ENCODE measurements around the gene EZH2. TPM values are rescaled to one million over a fixed set of nuclear protein-coding genes. Genes with fewer than 3 reads are reported as not detected.

EZH2 gene
- total RNA-seq, 2 experiments from 2014 or later, result 45.5 to 72.2 TPM

- H3K4me2 ChIP-seq (ENCODE audit: low read length), result no peak overlapping the region
- BruUV-seq (replicated peaks), result no TSS peak
Observed at GRCh38 chr7:148894591-148894990, 10.5 kb upstream of the EZH2 start.

GRCh38 chr7:148893071-148893470 is 9.0 kb upstream of the EZH2 start:
- BruUV-seq (replicated peaks), result no TSS peak

More at GRCh38 chr7:148894591-148894990, 10.5 kb upstream of the EZH2 start:
- H4K20me1 ChIP-seq (ENCODE audit: insufficient read depth, low read length), result no peaks in the 10 kb centered on the region
- no peak overlapping the region for H3K27ac ChIP-seq (ENCODE audit: low read depth, low read length, poor library complexity, severe bottlenecking)
- H2AFZ ChIP-seq (ENCODE audit: low read length), result no peak overlapping the region
- intact Hi-C loops (cut with micrococcal nuclease; ENCODE audit: unreplicated experiment), result no loop called here
- DNase-seq (ENCODE audit: low spot score), result no peak
- H3K4me1 ChIP-seq (ENCODE audit: insufficient read depth, low read length, poor library complexity, severe bottlenecking), result no peaks in the 10 kb centered on the region
- no peaks in the 10 kb centered on the region for H3K79me2 ChIP-seq (ENCODE audit: insufficient read depth, low read depth, low read length)
- H3K4me3 ChIP-seq (ENCODE audit: low read depth, low read length, poor library complexity, severe bottlenecking), result no peak overlapping the region
- POLR2A ChIA-PET, result no interaction called here
- TF ChIP-seq EZH2phosphoT487 (IDR thresholded peaks at IDR 0.05; ENCODE audit: borderline replicate concordance, low read depth, low read length) (no peak), CTCF (conservative IDR thresholded peaks at IDR 0.05; ENCODE audit: low read length) (no peak)
- H3K36me3 ChIP-seq (ENCODE audit: insufficient read depth, low read length), result no peaks in the 10 kb centered on the region
- H3K9me3 ChIP-seq (ENCODE audit: low read length), result no peaks in the 10 kb centered on the region
- H3K9me2 ChIP-seq (ENCODE audit: insufficient read depth, low read length), result no peaks in the 10 kb centered on the region
- CTCF ChIA-PET (ENCODE audit: unreplicated experiment), result no interaction called here

More at GRCh38 chr7:148893071-148893470, 9.0 kb upstream of the EZH2 start:
- no peak overlapping the region for H3K27ac ChIP-seq (ENCODE audit: low read depth, low read length, poor library complexity, severe bottlenecking)
- no peaks in the 10 kb centered on the region for H3K4me1 ChIP-seq (ENCODE audit: insufficient read depth, low read length, poor library complexity, severe bottlenecking)
- no peak overlapping the region for H2AFZ ChIP-seq (ENCODE audit: low read length)
- H4K20me1 ChIP-seq (ENCODE audit: insufficient read depth, low read length), result no peaks in the 10 kb centered on the region
- DNase-seq (ENCODE audit: low spot score), result no peak
- H3K4me2 ChIP-seq (ENCODE audit: low read length), result no peak overlapping the region
- no peaks in the 10 kb centered on the region for H3K79me2 ChIP-seq (ENCODE audit: insufficient read depth, low read depth, low read length)
- intact Hi-C loops (cut with micrococcal nuclease; ENCODE audit: unreplicated experiment), result no loop called here
- ChIA-PET CTCF (ENCODE audit: unreplicated experiment) (no interaction called here), POLR2A (interaction anchor here (0.6 to 0.7 kb wide), 2 partner anchors 9 to 15 kb away, joined by 3 to 4 read pairs; no protein-coding TSS in a partner anchor)
- no peaks in the 10 kb centered on the region for H3K36me3 ChIP-seq (ENCODE audit: insufficient read depth, low read length)
- H3K4me3 ChIP-seq (ENCODE audit: low read depth, low read length, poor library complexity, severe bottlenecking), result no peak overlapping the region
- no peak for TF ChIP-seq CTCF (conservative IDR thresholded peaks at IDR 0.05; ENCODE audit: low read length)
- no peak for TF ChIP-seq EZH2phosphoT487 (IDR thresholded peaks at IDR 0.05; ENCODE audit: borderline replicate concordance, low read depth, low read length)
- no peaks in the 10 kb centered on the region for H3K9me2 ChIP-seq (ENCODE audit: insufficient read depth, low read length)
- no peaks in the 10 kb centered on the region for H3K9me3 ChIP-seq (ENCODE audit: low read length)

Measured in OCI-LY7 (cell line).